Frontal cortex (tissue), 4 donors: Measurements from ENCODE around the gene ZNF446. TPM values are rescaled to one million over a fixed set of nuclear protein-coding genes. Genes with fewer than 3 reads are reported as not detected.
A peak's percentile ranks its signal among the peaks of the same experiment; 100 is the strongest.
"Not testable (repeated sequence)": the region's sequence is repeated elsewhere in the genome, so short reads cannot be mapped to it uniquely, and the experiment has no call there.

ENCODE experiments used
- DNase-seq, 2 donors: peaks; one replicate each; pipeline ENCODE4 v3.0.0; 2012; ENCODE audit warnings: low spot score in 2 of 2
- FAIRE-seq: peaks from 2 replicates; lab custom pipeline; 2012; peaks lifted over from hg19 to GRCh38; lab: Jason Lieb, UNC
- total RNA-seq: library from RNA; depleted of rRNA; stranded (reverse); fragments of >200 nt; gene quantifications from one replicate; pipeline ENCODE4 v1.2.3, GENCODE V29; 2014
- donor health status: control.
- donor health status: control.
- donor health status: control.

Gene ZNF446
- 8.6 TPM for total RNA-seq

DNA sequence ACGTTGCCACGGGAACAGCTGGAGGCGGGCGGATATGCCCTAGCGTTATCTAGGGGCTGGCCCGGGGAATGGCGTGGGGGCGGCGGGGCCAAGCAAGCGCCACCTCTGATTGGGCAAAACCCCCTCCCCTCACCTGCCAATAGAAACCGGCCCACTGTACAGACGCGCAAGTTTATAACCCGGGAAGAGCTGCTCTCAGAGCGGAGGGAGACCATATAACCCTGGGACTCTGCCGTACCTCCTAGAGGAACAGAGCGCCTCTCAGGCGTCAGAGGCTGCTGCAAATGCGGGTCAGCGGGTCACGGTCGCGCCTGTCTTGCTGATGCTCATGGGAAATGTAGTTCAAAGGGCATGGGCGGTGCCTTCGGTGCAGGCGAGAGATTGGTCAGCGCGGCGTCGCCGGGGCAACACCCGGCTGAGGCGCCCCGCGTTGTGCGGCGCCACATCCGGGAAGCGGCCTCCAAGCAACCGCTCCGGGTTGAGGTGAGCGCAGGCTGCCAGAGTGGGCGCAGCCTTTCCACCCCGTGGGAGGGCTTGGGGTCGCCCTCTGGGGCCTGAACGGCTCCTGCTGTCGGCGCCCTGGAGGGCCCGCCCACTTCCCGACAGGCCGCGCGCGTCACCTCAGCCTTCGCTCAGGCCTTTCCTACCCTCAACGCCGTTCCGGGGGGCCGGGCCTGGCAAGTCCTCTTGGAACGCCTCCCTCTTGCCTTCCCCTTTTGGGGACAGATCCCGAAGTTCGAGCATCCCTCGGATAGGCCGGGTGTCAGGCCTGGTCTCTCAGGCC lies at the start of gene ZNF446:
Gene ZNF446 (plus strand): TSS at position 639 of the 784 bp plus-strand sequence. CDS start 867 bp downstream, outside the sequence.
- no peak for FAIRE-seq
- peak; percentile 97 to 98 for DNase-seq

DNA sequence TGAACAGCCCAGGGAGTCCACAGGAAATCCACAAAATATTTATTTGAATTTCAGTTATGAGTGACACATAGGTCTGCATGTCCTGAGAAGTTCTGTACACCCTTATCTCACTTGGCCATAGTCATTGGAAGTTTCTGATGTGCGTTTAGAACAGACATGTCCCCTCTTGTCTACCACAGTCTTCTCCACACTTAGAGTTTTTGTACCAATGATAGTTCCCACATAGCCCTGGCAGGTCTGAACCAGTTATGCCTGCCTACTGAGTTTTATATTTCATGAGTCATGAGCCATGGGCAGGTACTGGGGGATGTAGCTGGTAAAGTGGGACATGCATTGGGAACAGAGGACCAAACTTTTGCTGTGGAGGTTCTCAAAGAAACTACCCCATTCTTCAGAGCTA lies 47.5 kb upstream of the ZNF446 start:
- DNase-seq, result no peak
- FAIRE-seq, result no peak

DNA sequence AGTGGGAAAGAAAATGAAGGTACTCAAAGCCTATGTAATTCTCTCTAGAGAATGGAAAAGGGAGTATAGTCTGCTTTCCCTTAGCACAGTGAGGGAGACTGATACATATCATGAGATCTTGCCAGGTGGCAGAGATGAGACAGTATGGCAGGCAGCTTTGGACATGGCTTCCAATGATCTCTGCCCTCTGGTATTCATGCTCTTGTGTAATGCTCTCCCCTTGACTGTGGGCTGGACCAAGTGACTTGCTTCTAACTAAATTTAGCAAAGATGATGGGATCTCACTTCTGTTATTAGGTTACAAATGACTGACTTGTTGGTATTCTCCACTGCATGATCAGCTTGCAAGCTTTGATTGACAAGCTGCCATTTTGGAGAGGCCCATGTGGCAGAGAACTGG lies 46.4 kb upstream of the ZNF446 start:
- FAIRE-seq (no peak), DNase-seq (no peak)

DNA sequence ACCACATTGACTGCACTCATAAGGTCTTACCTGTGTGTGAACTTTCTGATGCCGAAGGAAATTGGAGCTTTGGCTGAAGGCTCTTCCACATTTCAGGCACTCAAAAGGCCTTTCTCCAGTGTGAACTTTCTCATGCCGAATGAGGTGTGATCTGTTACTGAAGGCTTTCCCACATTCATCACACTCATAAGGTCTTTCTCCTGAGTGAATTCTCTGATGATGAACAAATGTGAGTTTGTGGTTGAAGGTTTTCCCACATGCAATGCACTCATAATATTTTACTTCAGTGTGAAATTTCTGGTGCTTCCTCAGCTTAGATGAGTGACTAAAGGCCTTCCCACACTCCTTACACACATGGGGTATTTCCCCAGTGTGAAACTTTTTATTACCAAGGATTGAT lies 41.9 kb upstream of the ZNF446 start:
- no peak for DNase-seq

DNA sequence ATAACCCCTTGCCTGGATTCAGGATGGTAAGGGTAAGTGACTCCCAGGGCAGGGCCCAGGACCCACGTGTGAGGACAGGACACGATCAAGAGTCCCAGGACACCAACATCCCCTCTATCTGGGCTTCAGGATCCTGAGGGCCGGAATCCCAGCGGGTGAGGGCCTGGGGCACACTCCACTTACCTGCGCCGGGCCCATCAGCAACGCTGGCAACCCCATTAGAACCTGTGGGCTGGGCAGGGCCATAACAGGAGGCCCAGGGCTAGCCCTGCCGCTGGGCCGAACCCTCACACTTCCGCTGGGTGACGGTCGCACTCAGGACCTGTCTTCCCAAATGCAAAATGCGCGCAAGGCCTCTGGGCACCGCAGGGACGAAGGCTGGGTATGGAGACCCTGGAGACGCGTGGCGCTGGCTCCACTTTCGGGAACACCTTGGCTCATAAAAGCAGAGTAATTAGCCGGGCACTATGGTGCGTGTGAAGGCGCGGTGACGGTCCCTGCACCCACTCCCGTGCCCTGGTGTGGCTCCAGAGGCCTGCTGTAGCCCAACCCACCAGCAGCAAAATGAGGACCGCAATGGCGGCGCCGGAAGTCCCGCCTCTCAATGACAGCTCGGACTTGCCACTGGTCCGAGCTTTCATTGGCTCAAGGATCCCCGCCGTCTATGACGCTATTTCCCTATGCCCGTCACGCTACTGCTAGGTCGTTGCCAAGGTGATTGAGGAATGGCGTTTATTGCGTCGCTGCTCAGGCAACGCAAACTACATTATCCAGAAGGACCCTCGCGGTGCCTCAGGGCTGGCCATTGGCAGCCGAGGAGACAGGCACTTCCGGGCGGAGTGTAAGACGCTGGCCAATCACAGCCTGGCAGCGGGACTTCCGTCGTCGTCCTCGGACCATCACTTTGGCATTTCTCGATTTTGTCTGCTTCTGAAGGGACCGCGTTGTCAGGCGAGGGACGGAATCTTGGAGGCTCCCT lies 36.3 kb upstream of the ZNF446 start, which contains the start of gene ZNF132:
Gene ZNF132 (minus strand): TSS at position 578 of the 979 bp plus-strand sequence. CDS start 332 bp downstream, at position 246.
- peak; percentile 99 for FAIRE-seq
- DNase-seq, result peak; percentile 93 to 99

More for the DNA sequence above, 41.9 kb upstream of the ZNF446 start:
- no peak for FAIRE-seq

DNA sequence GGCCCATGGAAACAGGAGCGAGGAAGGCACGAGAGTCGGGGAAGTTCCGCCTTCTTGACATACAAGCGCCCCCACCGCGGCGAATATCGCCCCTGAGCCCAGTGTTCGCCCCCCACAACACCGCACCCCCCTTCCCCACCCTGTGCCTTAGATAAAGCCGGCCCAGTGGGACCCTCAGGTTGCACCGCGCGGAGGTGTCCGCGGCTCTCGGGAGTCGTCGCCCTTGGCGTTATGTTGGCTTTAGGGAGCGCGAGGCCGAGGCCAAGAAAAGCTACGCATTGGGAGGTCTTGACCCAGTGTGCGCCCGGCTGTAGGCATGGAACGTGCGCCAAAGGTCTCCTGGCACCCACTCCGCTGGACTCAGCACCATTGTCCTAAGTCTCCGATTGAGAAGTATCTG lies 35.6 kb upstream of the ZNF446 start:
- no peak for FAIRE-seq

DNA sequence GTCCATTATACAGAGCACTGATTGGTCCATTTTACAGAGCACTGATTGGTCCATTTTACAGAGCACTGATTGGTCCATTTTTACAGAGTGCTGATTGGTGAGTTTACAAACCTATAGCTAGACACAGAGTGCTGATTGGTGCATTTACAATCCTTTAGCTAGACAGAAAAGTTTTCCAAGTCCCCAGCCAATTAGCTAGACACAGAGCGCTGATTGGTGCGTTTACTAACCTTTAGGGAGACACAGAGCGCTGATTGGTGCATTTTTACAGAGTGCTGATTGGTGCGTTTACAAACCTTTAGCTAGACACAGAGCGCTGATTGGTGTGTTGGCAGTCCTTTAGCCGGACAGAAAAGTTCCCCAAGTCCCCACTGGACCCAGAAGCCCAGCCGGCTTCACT lies 33.2 kb upstream of the ZNF446 start:
- not testable (repeated sequence) for DNase-seq, FAIRE-seq

More for the DNA sequence above, 35.6 kb upstream of the ZNF446 start:
- no peak for DNase-seq

DNA sequence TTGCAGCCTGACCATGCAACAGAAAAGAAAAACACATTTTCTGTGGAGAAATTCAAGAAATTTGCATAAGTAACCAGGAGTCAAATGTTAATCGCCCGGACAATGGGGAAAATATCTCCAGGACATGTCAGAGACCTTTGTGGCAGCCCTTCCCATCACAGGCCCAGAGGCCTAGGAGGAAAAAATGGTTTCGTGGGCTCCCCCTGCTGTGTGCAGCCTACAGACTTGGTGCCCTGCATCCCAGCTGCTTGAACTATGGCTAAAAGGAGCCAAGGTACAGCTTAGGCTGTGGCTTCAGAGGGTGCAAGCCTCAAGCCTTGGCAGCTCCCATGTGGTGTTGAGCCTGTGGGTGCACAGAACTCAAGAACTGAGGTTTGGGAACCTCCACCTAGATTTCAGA lies 27.3 kb upstream of the ZNF446 start:
- DNase-seq, FAIRE-seq: not testable (repeated sequence)

DNA sequence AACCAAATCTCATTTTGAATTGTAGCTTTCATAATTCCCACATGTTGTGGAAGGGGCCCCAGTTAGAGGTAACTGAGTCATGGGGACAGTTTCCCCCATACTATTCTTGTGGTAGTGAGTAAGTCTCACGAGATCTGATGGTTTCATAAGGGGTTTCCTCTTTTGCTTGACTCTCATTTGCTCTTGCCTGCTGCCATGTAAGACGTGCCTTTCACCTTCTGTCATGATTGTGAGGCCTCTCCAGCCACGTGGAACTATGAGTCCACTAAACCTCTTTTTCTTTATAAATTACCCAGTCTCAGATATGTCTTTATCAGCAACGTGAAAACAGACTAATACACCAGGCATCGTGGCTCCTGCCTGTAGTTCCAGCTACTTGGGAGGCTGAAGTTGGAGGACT lies 26.2 kb upstream of the ZNF446 start:
- not testable (repeated sequence) for FAIRE-seq, DNase-seq

DNA sequence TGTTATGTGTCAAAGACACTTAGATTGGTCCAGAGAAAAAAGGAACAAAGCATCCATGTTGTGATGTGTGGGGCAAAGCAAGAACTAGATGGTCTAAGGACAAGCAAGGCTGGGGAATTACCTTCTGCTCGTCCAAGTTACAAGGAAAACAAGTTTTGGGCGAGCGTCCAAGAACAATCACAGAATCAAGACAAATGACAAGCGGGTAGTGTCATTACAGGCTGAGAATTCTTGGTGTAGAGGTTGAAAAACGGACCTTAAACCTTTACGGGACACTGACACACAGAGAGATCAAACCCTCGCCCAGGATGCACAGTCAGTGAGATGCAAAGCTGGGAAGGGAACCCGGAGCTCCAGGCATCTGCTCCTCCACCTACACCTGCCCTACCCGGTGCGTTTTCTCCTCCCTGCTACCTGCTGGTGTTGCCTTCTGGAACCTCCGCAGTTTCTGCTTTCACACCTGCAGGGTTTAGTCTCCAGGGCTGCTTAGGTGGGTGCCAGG lies 25.2 kb upstream of the ZNF446 start:
- FAIRE-seq (no peak), DNase-seq (no peak)

DNA sequence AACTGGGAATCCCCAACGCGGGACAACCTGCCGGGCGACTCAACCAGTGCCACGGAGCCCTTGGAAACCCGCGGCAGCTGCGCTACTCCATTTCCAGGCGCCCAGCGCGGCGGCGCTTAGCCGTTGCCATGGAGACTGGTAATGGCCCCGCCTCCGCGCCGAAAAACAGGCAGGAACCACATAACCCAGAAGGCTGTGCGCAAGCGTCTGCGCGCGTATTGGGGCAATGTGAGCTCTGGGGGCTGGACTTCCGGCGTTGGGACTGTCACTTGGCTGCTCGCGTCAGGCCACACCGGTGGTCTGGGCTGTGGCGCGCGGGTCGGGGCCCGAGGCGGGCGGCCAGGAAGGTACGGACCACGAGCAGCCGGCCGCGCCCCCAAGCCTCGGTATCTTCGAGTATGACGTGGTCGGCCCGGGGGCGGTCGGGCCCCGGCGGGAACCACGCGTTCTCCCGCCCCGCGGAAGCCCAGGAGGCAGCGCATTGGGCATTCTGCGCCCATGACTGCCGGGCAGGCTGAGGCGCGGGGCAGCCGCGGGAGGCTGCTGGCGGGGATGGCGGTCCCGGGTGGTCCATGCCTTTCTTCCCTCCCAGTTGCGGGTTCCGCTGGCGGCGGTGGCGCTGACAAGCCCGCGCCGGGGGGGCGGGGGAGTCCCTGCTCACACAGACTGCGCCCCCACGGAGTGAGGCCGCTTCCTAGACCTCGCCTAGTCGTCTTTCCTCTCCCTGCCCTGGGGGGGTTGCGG lies 24.6 kb upstream of the ZNF446 start, which contains the start of gene ZNF324B:
Gene ZNF324B (plus strand): TSS at position 265 of the 744 bp plus-strand sequence. CDS start 2,080 bp downstream, outside the sequence.
- FAIRE-seq, result no peak
- peak; percentile 96 to 98 for DNase-seq

DNA sequence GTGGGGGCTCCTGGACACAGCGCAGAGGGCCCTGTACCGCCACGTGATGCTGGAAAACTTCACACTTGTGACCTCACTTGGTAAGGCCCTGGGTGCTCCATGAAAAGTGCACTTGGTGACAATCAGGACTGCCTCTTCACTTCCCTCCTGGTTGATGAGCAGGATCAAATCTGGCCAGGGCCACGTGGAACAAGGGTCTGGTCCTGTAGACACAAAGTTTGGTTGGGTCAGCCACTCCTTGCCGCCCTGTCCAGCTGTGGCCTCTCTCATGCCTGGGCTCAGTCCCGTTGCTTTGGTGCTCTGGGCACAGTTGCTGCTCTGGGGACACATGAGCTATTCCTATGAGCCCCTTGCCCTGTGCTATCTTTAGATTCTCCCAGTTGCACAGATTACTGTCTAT lies 22.4 kb upstream of the ZNF446 start:
- FAIRE-seq (no peak), DNase-seq (no peak)

DNA sequence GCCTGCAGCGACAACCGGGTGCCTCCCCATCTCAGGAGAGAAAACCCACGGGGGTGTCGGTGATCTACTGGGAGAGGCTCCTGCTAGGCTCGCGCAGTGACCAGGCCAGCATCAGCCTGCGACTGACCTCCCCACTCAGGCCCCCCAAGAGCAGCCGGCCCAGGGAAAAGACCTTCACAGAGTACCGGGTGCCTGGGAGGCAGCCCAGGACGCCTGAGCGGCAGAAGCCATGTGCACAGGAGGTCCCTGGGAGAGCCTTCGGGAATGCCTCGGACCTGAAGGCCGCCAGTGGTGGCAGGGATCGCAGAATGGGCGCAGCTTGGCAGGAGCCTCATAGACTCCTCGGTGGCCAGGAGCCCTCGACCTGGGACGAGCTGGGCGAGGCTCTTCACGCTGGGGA lies 20.8 kb upstream of the ZNF446 start:
- FAIRE-seq (no peak), DNase-seq (no peak)

DNA sequence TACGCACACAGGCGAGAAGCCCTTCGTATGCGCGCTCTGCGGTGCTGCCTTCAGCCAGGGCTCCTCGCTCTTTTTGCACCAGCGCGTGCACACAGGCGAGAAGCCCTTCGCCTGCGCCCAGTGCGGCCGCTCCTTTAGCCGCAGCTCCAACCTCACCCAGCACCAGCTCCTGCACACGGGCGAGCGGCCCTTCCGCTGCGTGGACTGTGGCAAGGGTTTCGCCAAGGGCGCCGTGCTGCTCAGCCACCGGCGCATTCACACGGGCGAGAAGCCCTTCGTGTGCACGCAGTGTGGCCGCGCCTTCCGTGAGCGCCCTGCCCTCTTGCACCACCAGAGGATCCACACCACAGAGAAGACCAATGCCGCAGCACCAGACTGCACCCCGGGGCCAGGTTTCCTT lies 20.0 kb upstream of the ZNF446 start:
- FAIRE-seq, result no peak
- no peak for DNase-seq

DNA sequence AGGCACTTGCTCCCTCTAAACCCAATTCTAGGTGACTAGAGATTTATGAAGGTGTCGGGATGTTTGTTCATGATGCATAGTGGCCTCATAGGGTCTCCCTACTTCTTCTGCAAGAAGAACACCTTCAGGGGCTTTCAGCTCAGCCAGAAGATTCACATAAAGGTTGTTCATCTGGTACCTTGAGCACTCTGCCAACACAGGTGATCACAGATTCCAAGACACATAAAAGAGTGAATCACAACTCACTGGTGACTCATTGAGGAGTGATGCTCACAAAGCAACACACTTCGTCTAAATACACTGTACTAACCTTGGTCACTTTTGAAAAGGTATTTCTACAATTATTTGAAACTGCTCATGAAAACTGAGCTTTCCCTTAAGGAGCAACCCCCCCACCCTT lies 16.1 kb upstream of the ZNF446 start:
- DNase-seq (no peak), FAIRE-seq (no peak)

DNA sequence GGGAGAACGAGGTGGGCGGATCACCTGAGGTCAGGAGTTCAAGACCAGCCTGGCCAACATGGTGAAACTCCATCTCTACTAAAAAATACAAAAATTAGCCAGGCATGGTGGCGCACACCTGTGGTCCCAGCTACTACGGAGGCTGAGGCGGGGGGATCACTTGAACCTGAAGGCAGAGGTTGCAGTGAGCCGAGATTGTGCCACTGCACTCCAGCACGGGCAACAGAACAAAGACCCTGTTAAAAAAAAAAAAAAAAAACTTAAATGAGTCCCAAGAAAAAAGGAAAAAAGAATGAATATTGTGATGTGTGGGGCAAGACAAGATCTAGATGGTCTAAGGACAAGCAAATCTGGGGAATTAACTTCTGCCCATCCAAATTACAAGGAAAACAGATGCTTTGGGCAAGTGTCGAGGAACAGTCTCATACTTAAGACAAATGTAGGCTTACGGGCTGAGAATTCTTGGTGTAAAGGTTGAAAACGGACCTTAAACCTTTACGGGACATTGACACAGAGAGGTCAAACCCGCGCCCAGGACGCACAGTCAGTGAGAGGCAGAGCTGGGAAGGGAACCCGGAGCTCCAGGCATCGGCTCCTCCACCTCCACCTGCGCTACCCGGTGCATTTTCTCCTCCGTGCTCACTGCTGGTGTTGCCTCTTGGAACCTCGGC lies 9.9 kb upstream of the ZNF446 start:
- FAIRE-seq, result no peak
- DNase-seq, result no peak

DNA sequence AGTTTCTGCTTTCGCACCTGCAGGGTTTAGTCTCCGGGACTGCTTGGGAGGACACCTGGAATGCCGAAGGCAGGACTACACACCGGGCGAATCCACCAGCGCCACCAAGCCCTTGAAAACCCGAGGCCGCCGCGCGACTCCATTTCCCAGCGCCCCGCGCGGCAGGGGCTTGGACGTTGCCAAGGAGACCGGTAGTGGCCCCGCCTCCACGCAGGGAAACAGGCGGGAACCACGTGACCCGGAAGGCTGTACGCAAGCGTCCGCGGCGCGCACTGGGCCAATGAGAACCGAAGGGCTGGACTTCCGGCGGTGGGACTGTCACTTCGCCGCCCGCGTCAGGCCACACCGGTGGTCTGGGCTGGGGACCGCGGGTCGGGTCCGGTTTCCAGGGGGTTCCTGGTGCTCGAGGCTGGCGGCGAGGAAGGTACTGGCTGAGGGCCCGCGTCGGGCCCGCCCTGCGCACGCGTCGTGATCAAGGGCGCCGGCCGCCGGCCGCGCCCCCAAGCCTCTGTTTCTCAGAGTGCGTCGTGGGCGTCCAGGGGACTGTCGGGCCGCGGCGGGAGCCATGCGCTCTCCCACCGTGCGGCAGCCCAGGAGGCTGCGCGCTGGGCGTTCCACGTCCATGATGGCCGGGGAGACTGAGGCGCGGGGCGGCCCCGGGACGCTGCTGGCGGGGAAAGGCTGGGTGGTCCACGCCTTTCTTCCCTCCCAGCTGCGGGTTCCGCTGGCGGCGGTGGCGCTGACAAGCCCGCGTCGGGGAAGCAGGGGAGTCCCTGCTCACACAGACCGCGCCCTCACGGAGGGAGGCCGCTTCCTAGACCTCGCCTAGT lies 9.2 kb upstream of the ZNF446 start, which contains the start of gene ZNF324:
Gene ZNF324 (plus strand): TSS at position 321 of the 830 bp plus-strand sequence. CDS start 2,106 bp downstream, outside the sequence.
- DNase-seq, result peak; percentile 100
- FAIRE-seq, result peak; percentile 61
